HepG2 (cell line): ENCODE data around the gene FOXP3. TPM values are rescaled to one million over a fixed set of nuclear protein-coding genes. Genes with fewer than 3 reads are reported as not detected.
A peak's percentile ranks its signal among the peaks of the same experiment; 100 is the strongest.

ENCODE experiments used
- ATAC-seq: fragments of 200-7000 bp; cut with Tn5 transposase; 3 replicates; pipeline ENCODE4 v1.9.1; 2020; ENCODE audit warnings: mild to moderate bottlenecking, moderate library complexity
- BruUV-seq: library from RNA; stranded (reverse); fragments of 400-500 nt; replicated peaks from 2 replicates; lab custom pipeline; 2021; lab: Mats Ljungman, UMichigan
- CTCF ChIA-PET: fragments of 300-600 bp; formaldehyde crosslinking; extraction: SDS; loops from one replicate; lab custom pipeline; 2021; ENCODE audit warnings: low total read pairs, inconsistent platforms, low intra/inter-chr PET ratio; lab: Yijun Ruan, JAX
- POLR2A ChIA-PET: fragments of 350-600 bp; sonication (Branson Sonifier 250); formaldehyde crosslinking; loops from one replicate; lab custom pipeline; 2020; ENCODE audit warnings: antibody characterized with exemption, inconsistent platforms; lab: Yijun Ruan, JAX
- DNase-seq: peaks from one replicate; pipeline ENCODE4 v3.0.0-alpha.2; 2015; ENCODE audit warnings: low spot score
- FAIRE-seq: peaks from 3 replicates; lab custom pipeline; 2011; peaks lifted over from hg19 to GRCh38; lab: Jason Lieb, UNC
- H2AFZ ChIP-seq: one replicate; pipeline ENCODE4 v1.6.1; 2011; ENCODE audit warnings: low read length, inconsistent platforms
- H3K27ac ChIP-seq: fragments of 300-600 bp; 3 replicates; pipeline ENCODE4 v1.8.0; 2011; ENCODE audit warnings: mixed run types, mild to moderate bottlenecking, mixed read lengths, low read length, inconsistent platforms; ENCODE audit not compliant: insufficient read depth; ENCODE audit errors: extremely low read length
- H3K27me3 ChIP-seq, 2 experiments: fragments of 200-600 bp in 1 of 2; 2 replicates in 1 of 2; 3 replicates in 1 of 2; pipeline versions ENCODE4 v1.6.0 to v1.8.0; 2011; ENCODE audit warnings: low read length in 2 of 2, mild to moderate bottlenecking in 2 of 2, moderate library complexity in 2 of 2, inconsistent platforms in 1 of 2; ENCODE audit not compliant: insufficient read depth in 2 of 2, control insufficient read depth in 1 of 2
- H3K36me3 ChIP-seq, 2 experiments: fragments of 200-600 bp in 1 of 2; replicated peaks in 1 of 2; 2 replicates in 1 of 2; 3 replicates in 1 of 2; pipeline versions ENCODE4 v1.5.1 to v1.8.0; 2011; ENCODE audit warnings: low read length in 2 of 2, inconsistent platforms in 1 of 2; ENCODE audit not compliant: insufficient read depth in 2 of 2, control insufficient read depth in 1 of 2
- H3K4me1 ChIP-seq: 2 replicates; pipeline ENCODE4 v1.5.1; 2012; ENCODE audit warnings: low read length, inconsistent platforms; ENCODE audit not compliant: insufficient read depth
- H3K4me2 ChIP-seq: 2 replicates; pipeline ENCODE4 v1.6.0; 2011; ENCODE audit warnings: low read depth, low read length, inconsistent platforms
- H3K4me3 ChIP-seq, 3 experiments: fragments of 200-600 bp in 1 of 3; sonication (generic), shearing (Covaris generic) in 1 of 3; replicated peaks in 1 of 3; 2 replicates each; pipeline ENCODE4 v1.5.1; 2011 to 2016; ENCODE audit warnings: low read length in 3 of 3, inconsistent platforms in 2 of 3, low read depth in 2 of 3, mild to moderate bottlenecking in 2 of 3, control low read depth in 1 of 3, mixed read lengths in 1 of 3; ENCODE audit not compliant: insufficient read depth in 1 of 3
- H3K79me2 ChIP-seq: one replicate; pipeline ENCODE4 v1.6.1; 2011; ENCODE audit warnings: low read length, inconsistent platforms; ENCODE audit not compliant: insufficient read depth
- H3K9ac ChIP-seq: 2 replicates; pipeline ENCODE4 v1.6.0; 2011; ENCODE audit warnings: mild to moderate bottlenecking, low read depth, low read length, inconsistent platforms; ENCODE audit not compliant: insufficient read depth
- H3K9me3 ChIP-seq: 2 replicates; pipeline ENCODE4 v1.5.1; 2012; ENCODE audit warnings: mild to moderate bottlenecking, low read length
- H4K20me1 ChIP-seq: 2 replicates; pipeline ENCODE4 v1.6.0; 2011; ENCODE audit warnings: inconsistent platforms, mild to moderate bottlenecking, low read length, moderate library complexity; ENCODE audit not compliant: insufficient read depth
- CEBPG ChIP-seq: IDR thresholded peaks from 2 replicates; pipeline ENCODE4 v1.6.1; 2016
- PRMT3 ChIP-seq: sonication (generic); formaldehyde crosslinking; IDR thresholded peaks from 2 replicates; pipeline ENCODE4 v1.8.1; 2022; ENCODE audit warnings: low read depth, mild to moderate bottlenecking, moderate library complexity, missing genetic modification reagents, borderline replicate concordance
- REXO4 ChIP-seq: sonication (generic); formaldehyde crosslinking; IDR thresholded peaks from 2 replicates; pipeline ENCODE4 v1.8.0; 2022; ENCODE audit warnings: missing genetic modification reagents, mild to moderate bottlenecking, borderline replicate concordance
- SP4 ChIP-seq: sonication (generic); formaldehyde crosslinking; IDR thresholded peaks from 2 replicates; pipeline ENCODE4 v1.8.1; 2023; ENCODE audit warnings: mild to moderate bottlenecking, missing genetic modification reagents
- THYN1 ChIP-seq: sonication (generic); formaldehyde crosslinking; IDR thresholded peaks from 2 replicates; pipeline ENCODE4 v1.8.1; 2023; ENCODE audit warnings: low read depth, mild to moderate bottlenecking, moderate library complexity, missing genetic modification reagents, borderline replicate concordance
- ZNF12 ChIP-seq: sonication (generic); formaldehyde crosslinking; IDR thresholded peaks from 2 replicates; pipeline ENCODE4 v1.5.0; 2020; ENCODE audit warnings: missing genetic modification reagents
- whole genome bisulfite sequencing: methylation state at CpG from one replicate; pipeline ENCODE4 v1.1.6; 2017; ENCODE audit warnings: low lambda C conversion rate; 5-methylcytosine and 5-hydroxymethylcytosine counted together
- in situ Hi-C: cut with HindIII; loops from 2 replicates; pipeline ENCODE4 v1.10.0; 2017; ENCODE audit warnings: low pct_unique_long_range_greater_than_20kb; ENCODE audit not compliant: extremely low pct_ligation_motif_present
- intact Hi-C: fragments of 100-400 bp; cut with micrococcal nuclease; formaldehyde crosslinking; loops from one replicate; pipeline ENCODE4 v1.10.0; 2022; ENCODE audit not compliant: unreplicated experiment
- polyA plus RNA-seq, 8 experiments: library from polyadenylated mRNA; depleted of rRNA in 3 of 8; stranded (reverse) in 7 of 8; unstranded in 1 of 8; fragments of >200 nt; fragmentation: Illumina TruSeq in 4 of 8; extraction: Trizol in 4 of 8; gene quantifications; 2 replicates each; pipeline versions ENCODE4 v1.2.1 to v1.2.3, GENCODE V29; 2011 to 2016; ENCODE audit warnings: low read depth in 4 of 8, missing spikeins in 1 of 8, mixed read lengths in 1 of 8; ENCODE audit not compliant: insufficient read depth in 1 of 8
- total RNA-seq, 5 experiments: library from RNA; depleted of rRNA; stranded (reverse); fragments of >200 nt; fragmentation: Illumina TruSeq; extraction: Trizol; gene quantifications; 2 replicates each; pipeline ENCODE4 v1.2.3, GENCODE V29; 2016; ENCODE audit warnings: low read depth in 1 of 5

The FOXP3 gene
- total and polyA plus RNA-seq, 2 of the 13 experiments (the other 11 are each of a cell fraction or from before 2014, with no cell fraction given): 0.04 TPM; not detected in 1

GRCh38 chrX:49262603-49263002, 1.9 kb downstream of the FOXP3 start:
- FAIRE-seq (no peak), ATAC-seq (no peak), DNase-seq (no peak)
- intact Hi-C loops: no loop called here
- Histone ChIP-seq H3K79me2 (no peaks in the 10 kb centered on the region), H3K4me1 (peaks cover 23% of the 10 kb centered on the region), H3K4me3 (no peak overlapping the region), H3K36me3 (no peaks in the 10 kb centered on the region), H3K9ac (no peak overlapping the region), H3K9me3 (no peaks in the 10 kb centered on the region), H3K27me3 (no peaks in the 10 kb centered on the region), H4K20me1 (no peaks in the 10 kb centered on the region), H2AFZ (no peak overlapping the region), H3K4me2 (no peak overlapping the region), H3K27ac (no peak overlapping the region)
- in situ Hi-C loops: no loop called here
- TF ChIP-seq THYN1 (CRISPR knock-in tag) (no peak), REXO4 (no peak), SP4 (CRISPR knock-in tag) (no peak), PRMT3 (CRISPR knock-in tag) (no peak)
- CTCF ChIA-PET: no interaction called here
- BruUV-seq: no TSS peak
- 0% methylated on average over 1 of the region's 1 CpG for WGBS
- POLR2A ChIA-PET: no interaction called here

GRCh38 chrX:49260221-49260985, 4.1 kb downstream of the FOXP3 start:
- Histone ChIP-seq H3K79me2 (no peaks in the 10 kb centered on the region), H3K4me1 (peaks cover 11% of the 10 kb centered on the region), H3K4me3 (no peak overlapping the region), H3K27me3 (no peaks in the 10 kb centered on the region)
- no peak for DNase-seq
- no TSS peak for BruUV-seq
- WGBS: no CpG with 5 or more reads among the region's 17 CpGs
- FAIRE-seq: no peak
- TF ChIP-seq CEBPG (CRISPR knock-in tag): no peak
- peak; percentile 67; the same call in 1 of the 2 replicates for TF ChIP-seq ZNF12 (CRISPR knock-in tag)
- TF ChIP-seq, all 625 proteins: peak for 1
- POLR2A ChIA-PET: no interaction called here
- no peak overlapping the region for H3K4me2 ChIP-seq
- in situ Hi-C loops: no loop called here
- H3K36me3 ChIP-seq: no peaks in the 10 kb centered on the region
- H3K9ac ChIP-seq: no peak overlapping the region
- no peak overlapping the region for H2AFZ ChIP-seq
- ATAC-seq: no peak
- intact Hi-C loops: no loop called here
- no peaks in the 10 kb centered on the region for H4K20me1 ChIP-seq
- no peaks in the 10 kb centered on the region for H3K9me3 ChIP-seq
- CTCF ChIA-PET: no interaction called here
- H3K27ac ChIP-seq: no peak overlapping the region
